ENCODE data around the gene KIF2A. TPM values are rescaled to one million over a fixed set of nuclear protein-coding genes. Genes with fewer than 3 reads are reported as not detected.

The KIF2A gene
- total RNA-seq, 1 donor from 2014 or later = 55.1 TPM

GRCh38 chr5:62326702-62327101, 20.7 kb downstream of the KIF2A start:
- no peak overlapping the region for H3K4me3 ChIP-seq (ENCODE audit: low read depth, low read length)
- TF ChIP-seq, protein P1, sequence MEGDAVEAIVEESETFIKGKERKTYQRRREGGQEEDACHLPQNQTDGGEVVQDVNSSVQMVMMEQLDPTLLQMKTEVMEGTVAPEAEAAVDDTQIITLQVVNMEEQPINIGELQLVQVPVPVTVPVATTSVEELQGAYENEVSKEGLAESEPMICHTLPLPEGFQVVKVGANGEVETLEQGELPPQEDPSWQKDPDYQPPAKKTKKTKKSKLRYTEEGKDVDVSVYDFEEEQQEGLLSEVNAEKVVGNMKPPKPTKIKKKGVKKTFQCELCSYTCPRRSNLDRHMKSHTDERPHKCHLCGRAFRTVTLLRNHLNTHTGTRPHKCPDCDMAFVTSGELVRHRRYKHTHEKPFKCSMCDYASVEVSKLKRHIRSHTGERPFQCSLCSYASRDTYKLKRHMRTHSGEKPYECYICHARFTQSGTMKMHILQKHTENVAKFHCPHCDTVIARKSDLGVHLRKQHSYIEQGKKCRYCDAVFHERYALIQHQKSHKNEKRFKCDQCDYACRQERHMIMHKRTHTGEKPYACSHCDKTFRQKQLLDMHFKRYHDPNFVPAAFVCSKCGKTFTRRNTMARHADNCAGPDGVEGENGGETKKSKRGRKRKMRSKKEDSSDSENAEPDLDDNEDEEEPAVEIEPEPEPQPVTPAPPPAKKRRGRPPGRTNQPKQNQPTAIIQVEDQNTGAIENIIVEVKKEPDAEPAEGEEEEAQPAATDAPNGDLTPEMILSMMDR (conservative IDR thresholded peaks at IDR 0.05; ENCODE audit: low read depth, low read length) = no peak
- DNase-seq (ENCODE audit: low read depth) = no peak

GRCh38 chr5:62327138-62328053, 21.4 kb downstream of the KIF2A start:
- TF ChIP-seq, protein P1 (conservative IDR thresholded peaks at IDR 0.05; ENCODE audit: low read depth, low read length) = no peak
- H3K4me3 ChIP-seq (ENCODE audit: low read depth, low read length) = no peak overlapping the region
- DNase-seq (ENCODE audit: low read depth) = no peak

DNA sequence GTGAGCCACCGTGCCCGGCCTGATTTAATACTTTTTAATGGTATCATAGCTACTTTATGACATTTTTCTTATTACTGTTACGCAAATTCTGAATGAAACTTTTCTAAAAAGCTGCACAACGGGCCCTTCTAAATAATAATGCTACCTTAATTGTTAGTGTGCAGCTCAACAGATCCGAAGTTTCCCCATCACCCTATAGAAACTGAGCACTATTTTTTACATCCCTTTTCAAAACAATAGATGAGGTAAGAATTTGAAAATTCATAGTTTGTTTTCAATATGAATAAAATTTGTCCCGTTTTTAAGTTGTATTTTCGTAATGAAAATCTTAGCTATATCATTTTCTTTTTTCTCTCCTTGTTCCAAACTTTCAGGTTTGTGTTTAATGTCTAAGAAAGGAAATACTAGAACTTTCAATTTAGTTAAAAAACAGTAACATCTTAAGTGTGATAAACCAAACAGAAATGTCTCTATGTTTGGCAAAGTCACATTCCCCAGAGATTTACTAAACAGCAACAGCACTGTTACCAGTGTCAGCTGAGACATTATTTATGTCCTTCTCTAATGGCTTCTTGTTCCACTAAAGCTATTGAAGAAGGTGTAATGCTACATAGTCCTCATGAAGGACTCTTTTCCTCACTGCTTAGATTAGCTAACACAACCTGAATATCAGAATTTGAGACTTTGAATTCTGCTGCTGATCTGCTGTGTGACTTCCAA, 22.9 kb downstream of the KIF2A start:
- TF ChIP-seq, protein P1 (conservative IDR thresholded peaks at IDR 0.05; ENCODE audit: low read depth, low read length) = no peak
- no peak overlapping the region for H3K4me3 ChIP-seq (ENCODE audit: low read depth, low read length)
- DNase-seq (ENCODE audit: low read depth) = no peak

- TF ChIP-seq, protein P1 (conservative IDR thresholded peaks at IDR 0.05; ENCODE audit: low read depth, low read length) = no peak
- no peak for DNase-seq (ENCODE audit: low read depth)
- no peak overlapping the region for H3K4me3 ChIP-seq (ENCODE audit: low read depth, low read length)
Measured at GRCh38 chr5:62330302-62330701, 24.3 kb downstream of the KIF2A start.

- TF ChIP-seq, protein P1 (conservative IDR thresholded peaks at IDR 0.05; ENCODE audit: low read depth, low read length) = no peak
- no peak for DNase-seq (ENCODE audit: low read depth)
Measured at GRCh38 chr5:62331921-62332320, 25.9 kb downstream of the KIF2A start.

DNA sequence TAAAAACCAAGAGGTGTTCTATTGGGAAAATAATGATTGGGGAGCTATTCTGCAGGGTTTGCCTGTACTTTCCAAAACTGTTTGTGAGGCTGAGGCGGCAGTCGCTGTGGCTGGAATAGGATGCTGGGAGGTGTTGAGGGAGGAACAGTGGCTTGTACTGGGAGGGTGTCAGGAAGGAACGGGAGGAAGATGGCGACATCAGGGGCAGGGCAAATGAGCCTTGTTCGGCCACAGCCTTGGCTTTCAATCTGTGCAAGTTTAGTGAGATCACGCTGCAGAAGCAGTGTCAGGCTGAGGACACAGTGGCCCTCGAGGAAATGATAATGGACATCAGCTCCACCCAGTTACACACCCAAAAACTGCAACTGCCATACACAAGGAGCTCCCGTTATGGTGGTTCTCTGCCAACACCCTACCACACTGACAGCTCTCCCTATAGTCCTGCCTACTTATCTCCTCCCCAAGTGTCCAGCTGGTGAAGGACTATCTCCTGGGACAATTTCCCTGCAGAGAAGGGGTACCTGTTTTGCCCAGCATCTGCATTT, 27.3 kb downstream of the KIF2A start:
- DNase-seq (ENCODE audit: low read depth) = no peak
- TF ChIP-seq, protein P1 (conservative IDR thresholded peaks at IDR 0.05; ENCODE audit: low read depth, low read length) = no peak

More at GRCh38 chr5:62331921-62332320, 25.9 kb downstream of the KIF2A start:
- H3K4me3 ChIP-seq (ENCODE audit: low read depth, low read length) = no peak overlapping the region

More for the DNA sequence above, 27.3 kb downstream of the KIF2A start:
- no peak overlapping the region for H3K4me3 ChIP-seq (ENCODE audit: low read depth, low read length)
